Thoracic aorta (tissue), 2 donors: ENCODE measurements around the gene LRRC25. TPM values are rescaled to one million over a fixed set of nuclear protein-coding genes. Genes with fewer than 3 reads are reported as not detected.

ENCODE experiments used
- ATAC-seq: fragments of 150-250 bp; one replicate; pipeline ENCODE4 v1.8.0; 2017; ENCODE audit warnings: low read depth; ENCODE audit not compliant: insufficient number of reproducible peaks, low FRiP score
- DNase-seq: peaks from one replicate; pipeline ENCODE4 v3.0.0-alpha.2; 2020; ENCODE audit warnings: low spot score
- H3K27ac ChIP-seq, 2 donors: fragments of 200-600 bp; sonication (generic); 1 replicate in 1 of 2; 2 replicates in 1 of 2; pipeline ENCODE4 v1.5.1; 2016; ENCODE audit warnings: mild to moderate bottlenecking in 2 of 2, moderate library complexity in 2 of 2
- H3K27me3 ChIP-seq: fragments of 200-600 bp; sonication (generic); replicated peaks from 2 replicates; pipeline ENCODE4 v1.6.0; 2016; ENCODE audit warnings: mild to moderate bottlenecking; ENCODE audit not compliant: insufficient read depth
- H3K36me3 ChIP-seq: fragments of 200-600 bp; sonication (generic); one replicate; pipeline ENCODE4 v1.5.1; 2016
- H3K4me1 ChIP-seq, 2 donors: fragments of 200-600 bp; sonication (generic); 1 replicate in 1 of 2; 2 replicates in 1 of 2; pipeline versions ENCODE4 v1.5.1 to v1.6.0; 2016; ENCODE audit warnings: low read depth in 2 of 2, mild to moderate bottlenecking in 1 of 2; ENCODE audit not compliant: control insufficient read depth in 1 of 2
- H3K4me3 ChIP-seq: fragments of 200-600 bp; sonication (generic); 2 replicates; pipeline ENCODE4 v1.5.1; 2016; ENCODE audit warnings: mild to moderate bottlenecking
- H3K9me3 ChIP-seq: fragments of 200-600 bp; sonication (generic); 2 replicates; pipeline ENCODE4 v1.5.1; 2016
- CTCF ChIP-seq: fragments of 200-600 bp; sonication (generic); IDR thresholded peaks from one replicate; pipeline ENCODE4 v1.5.1; 2019; ENCODE audit warnings: antibody characterized with exemption
- total RNA-seq, 2 donors: library from RNA; depleted of rRNA; stranded (reverse); fragments of >200 nt; gene quantifications; one replicate each; pipeline versions ENCODE4 v1.1.0 to v1.2.3, GENCODE V29; 2016

The LRRC25 gene
- total RNA-seq, 2 donors from 2014 or later: 18.7 to 30.3 TPM

- DNase-seq (no peak), ATAC-seq (peak; percentile 30)
- H3K27me3 ChIP-seq: no peaks in the 10 kb centered on the region
- no peaks in the 10 kb centered on the region for H3K36me3 ChIP-seq
- peaks cover 15 to 71% of the 10 kb centered on the region in 2 donors for H3K4me1 ChIP-seq
- H3K4me3 ChIP-seq: no peak overlapping the region
- peak; percentile 60 for TF ChIP-seq CTCF
- H3K9me3 ChIP-seq: no peaks in the 10 kb centered on the region
- H3K27ac ChIP-seq: peak overlapping the region; percentile 77 to 86
These were observed 28.3 kb upstream of the LRRC25 start for GRCh38 chr19:18425515-18426415.

GRCh38 chr19:18424890-18425514 lies 27.6 kb upstream of the LRRC25 start:
- ATAC-seq: no peak
- DNase-seq: no peak
- TF ChIP-seq CTCF: no peak
- Histone ChIP-seq H3K36me3 (no peaks in the 10 kb centered on the region), H3K4me3 (no peak overlapping the region), H3K4me1 (peaks cover 15 to 79% of the 10 kb centered on the region in 2 donors), H3K27me3 (no peaks in the 10 kb centered on the region), H3K27ac (peak overlapping the region; percentile 77 to 86), H3K9me3 (no peaks in the 10 kb centered on the region)

- DNase-seq: no peak
- no peaks in the 10 kb centered on the region for H3K27me3 ChIP-seq
- TF ChIP-seq CTCF: no peak
- no peak overlapping the region for H3K4me3 ChIP-seq
- ATAC-seq: no peak
- H3K4me1 ChIP-seq: peaks cover 10 to 73% of the 10 kb centered on the region in 2 donors
- H3K36me3 ChIP-seq: no peaks in the 10 kb centered on the region
- H3K27ac ChIP-seq: peak overlapping the region in 1 of 2 donors; percentile 39
- no peaks in the 10 kb centered on the region for H3K9me3 ChIP-seq
These were observed 26.9 kb upstream of the LRRC25 start for GRCh38 chr19:18424122-18424889.

GRCh38 chr19:18423258-18424020 lies 26.0 kb upstream of the LRRC25 start:
- Histone ChIP-seq H3K4me3 (no peak overlapping the region), H3K9me3 (no peaks in the 10 kb centered on the region), H3K4me1 (peaks cover 11 to 71% of the 10 kb centered on the region in 2 donors), H3K36me3 (no peaks in the 10 kb centered on the region), H3K27ac (peak overlapping the region in 1 of 2 donors; percentile 39), H3K27me3 (no peaks in the 10 kb centered on the region)
- no peak for ATAC-seq
- no peak for DNase-seq
- TF ChIP-seq CTCF: no peak
